K562 (cell line): ENCODE results near the gene SH3GL3. TPM values are rescaled to one million over a fixed set of nuclear protein-coding genes. Genes with fewer than 3 reads are reported as not detected.
A peak's percentile ranks its signal among the peaks of the same experiment; 100 is the strongest.

Experiments used
- ATAC-seq: fragments of 200-7000 bp; cut with Tn5 transposase; 3 replicates; pipeline ENCODE4 v1.9.1; 2020; ENCODE audit warnings: moderate library complexity
- BruUV-seq: library from RNA; stranded (reverse); fragments of 400-500 nt; replicated peaks from 2 replicates; lab custom pipeline; 2021; lab: Mats Ljungman, UMichigan
- CTCF ChIA-PET: fragments of 300-600 bp; formaldehyde crosslinking; extraction: SDS; loops from one replicate; lab custom pipeline; 2021; ENCODE audit warnings: low intra/inter-chr PET ratio; lab: Yijun Ruan, JAX
- POLR2A ChIA-PET: fragments of 300-600, 350-650 bp; sonication (Branson Sonifier 250); formaldehyde crosslinking; extraction: SDS; loops from one replicate; lab custom pipeline; 2021; ENCODE audit warnings: antibody characterized with exemption, inconsistent platforms; lab: Yijun Ruan, JAX
- DNase-seq, 4 experiments: peaks; one replicate each; pipeline versions ENCODE4 v3.0.0 to v3.0.0-alpha.2; 2011 to 2018; ENCODE audit warnings: low spot score in 3 of 4, mixed read lengths in 3 of 4; ENCODE audit errors: extremely low read depth in 1 of 4
- FAIRE-seq: peaks from 2 replicates; lab custom pipeline; 2011; peaks lifted over from hg19 to GRCh38; lab: Jason Lieb, UNC
- H2AFZ ChIP-seq: 2 replicates; pipeline ENCODE4 v1.6.0; 2011; ENCODE audit warnings: low read depth, low read length, control low read depth, inconsistent platforms
- H3K27ac ChIP-seq: fragments of 200-600 bp; 3 replicates; pipeline ENCODE4 v1.8.0; 2011; ENCODE audit warnings: low read depth, mild to moderate bottlenecking, control low read depth, inconsistent platforms, low read length, moderate library complexity, mixed read lengths; ENCODE audit errors: extremely low read depth
- H3K27me3 ChIP-seq, 2 experiments: fragments of 300-600 bp in 1 of 2; 2 replicates in 1 of 2; 3 replicates in 1 of 2; pipeline versions ENCODE4 v1.6.0 to v1.8.0; 2011; ENCODE audit warnings: inconsistent platforms in 2 of 2, low read length in 2 of 2, mild to moderate bottlenecking in 1 of 2, mixed read lengths in 1 of 2, moderate library complexity in 1 of 2; ENCODE audit not compliant: control insufficient read depth in 2 of 2, insufficient read depth in 2 of 2
- H3K36me3 ChIP-seq: fragments of 300-600 bp; 3 replicates; pipeline ENCODE4 v1.8.0; 2011; ENCODE audit warnings: mild to moderate bottlenecking, low read length, inconsistent platforms; ENCODE audit not compliant: control insufficient read depth, insufficient read depth
- H3K4me1 ChIP-seq, 2 experiments: fragments of 200-600 bp in 1 of 2; replicated peaks in 1 of 2; 2 replicates in 1 of 2; 3 replicates in 1 of 2; pipeline versions ENCODE4 v1.5.1 to v1.8.0; 2011; ENCODE audit warnings: inconsistent platforms in 2 of 2, low read length in 2 of 2, mild to moderate bottlenecking in 1 of 2, mixed read lengths in 1 of 2, moderate library complexity in 1 of 2; ENCODE audit not compliant: control insufficient read depth in 2 of 2, insufficient read depth in 2 of 2
- H3K4me2 ChIP-seq: 2 replicates; pipeline ENCODE4 v1.6.1; 2011; ENCODE audit warnings: low read length, control low read depth, inconsistent platforms, mixed read lengths; ENCODE audit not compliant: insufficient read depth
- H3K4me3 ChIP-seq: fragments of 200-600 bp; sonication (generic), shearing (Covaris generic); 2 replicates; pipeline ENCODE4 v1.5.1; 2016; ENCODE audit warnings: control low read depth, inconsistent platforms
- H3K79me2 ChIP-seq: fragments of 200-600 bp; 3 replicates; pipeline ENCODE4 v1.8.0; 2011; ENCODE audit warnings: low read length, inconsistent platforms; ENCODE audit not compliant: control insufficient read depth, insufficient read depth
- H3K9ac ChIP-seq, 2 experiments: 2 replicates each; pipeline versions ENCODE4 v1.6.0 to v1.6.1; 2011; ENCODE audit warnings: low read depth in 2 of 2, low read length in 2 of 2, control low read depth in 1 of 2, inconsistent platforms in 1 of 2, mild to moderate bottlenecking in 1 of 2, mixed read lengths in 1 of 2; ENCODE audit not compliant: insufficient read depth in 1 of 2
- H3K9me1 ChIP-seq: one replicate; pipeline ENCODE4 v1.6.0; 2011; ENCODE audit warnings: inconsistent platforms, mild to moderate bottlenecking, low read length, moderate library complexity; ENCODE audit not compliant: control insufficient read depth, insufficient read depth
- H3K9me3 ChIP-seq: replicated peaks from 2 replicates; pipeline ENCODE4 v1.5.1; 2011; ENCODE audit warnings: low read depth, low read length, inconsistent platforms; ENCODE audit not compliant: control insufficient read depth, insufficient read depth
- H4K20me1 ChIP-seq: replicated peaks from 2 replicates; pipeline ENCODE4 v1.6.1; 2011; ENCODE audit warnings: low read length, inconsistent platforms, mixed read lengths; ENCODE audit not compliant: control insufficient read depth, insufficient read depth
- ATF1 ChIP-seq, 2 experiments: fragments of 450-650 bp in 1 of 2; IDR thresholded peaks; 2 replicates each; pipeline ENCODE4 v1.6.1; 2016; ENCODE audit warnings: missing compliant biosample characterization in 1 of 2, missing genetic modification characterization in 1 of 2
- FOXJ2 ChIP-seq: fragments of 200-800 bp; sonication (Bioruptor generic); IDR thresholded peaks from 2 replicates; pipeline ENCODE4 v1.6.1; 2016; ENCODE audit warnings: missing genetic modification characterization, missing compliant biosample characterization
- MYC ChIP-seq, 2 experiments: fragments of 250-450 bp in 1 of 2; sonication (Bioruptor Pico) in 1 of 2; IDR thresholded peaks; 2 replicates each; pipeline versions ENCODE4 v1.5.1 to v1.6.1; 2012 to 2021; ENCODE audit warnings: low read depth in 2 of 2, borderline replicate concordance in 1 of 2, improper control_type of control experiment in 1 of 2, low read length in 1 of 2, mild to moderate bottlenecking in 1 of 2, moderate library complexity in 1 of 2
- NFATC3 ChIP-seq: fragments of 450-650 bp; IDR thresholded peaks from 2 replicates; pipeline ENCODE4 v1.6.1; 2017; ENCODE audit warnings: mild to moderate bottlenecking
- PHB ChIP-seq: fragments of 250-450 bp; sonication (Bioruptor Pico); IDR thresholded peaks from 2 replicates; pipeline ENCODE4 v1.5.0; 2021
- POLR2AphosphoS2 ChIP-seq: IDR thresholded peaks from 2 replicates; pipeline ENCODE4 v1.6.1; 2012; ENCODE audit warnings: low read length, improper control_type of control experiment
- SRF ChIP-seq, 2 experiments: fragments of 250-450, 450-650 bp in 1 of 2; sonication (Bioruptor Pico) in 1 of 2; sonication (generic) in 1 of 2; formaldehyde crosslinking; IDR thresholded peaks; 2 replicates each; pipeline versions ENCODE4 v1.5.0 to v1.5.1; 2020 to 2022; ENCODE audit warnings: mild to moderate bottlenecking in 1 of 2, missing genetic modification reagents in 1 of 2
- ZFP36 ChIP-seq: fragments of 150-350 bp; IDR thresholded peaks from 2 replicates; pipeline ENCODE4 v1.6.1; 2018; ENCODE audit warnings: low read length, low read depth; ENCODE audit not compliant: partially characterized antibody
- ZNF232 ChIP-seq: sonication (generic); formaldehyde crosslinking; IDR thresholded peaks from 2 replicates; pipeline ENCODE4 v1.8.0; 2022; ENCODE audit warnings: mild to moderate bottlenecking, missing genetic modification reagents
- ZNF668 ChIP-seq: fragments of 250-450 bp; sonication (Bioruptor Pico); IDR thresholded peaks from 2 replicates; pipeline ENCODE4 v1.8.0; 2022; ENCODE audit warnings: mild to moderate bottlenecking, inconsistent platforms
- WGBS: fragments of 100-300 bp; shearing (Covaris generic); methylation state at CpG from one replicate; pipeline ENCODE4 v1.1.6; 2016; ENCODE audit warnings: low coverage, mixed read lengths; ENCODE audit not compliant: insufficient coverage; ENCODE audit errors: missing lambda C conversion rate; 5-methylcytosine and 5-hydroxymethylcytosine counted together
- in situ Hi-C: fragments of 300-500 bp; cut with MboI; formaldehyde crosslinking; loops from 4 replicates; pipeline ENCODE4 v1.15.0; 2018; ENCODE audit warnings: inconsistent platforms, mixed read lengths
- intact Hi-C: fragments of 100-400 bp; cut with micrococcal nuclease; formaldehyde crosslinking; loops from 2 replicates; pipeline ENCODE4 v1.14.2; 2022
- polyA plus RNA-seq, 8 experiments: library from polyadenylated mRNA; depleted of rRNA in 4 of 8; stranded (reverse) in 5 of 8; unstranded in 3 of 8; fragments of >200 nt; fragmentation: Nextera tagmentation in 2 of 8; fragmentation: Illumina TruSeq in 1 of 8; extraction: Ambion mirVana in 2 of 8; extraction: Trizol in 1 of 8; gene quantifications; 2 replicates each; pipeline versions ENCODE4 v1.2.1 to v1.2.3, GENCODE V29; 2011 to 2014; ENCODE audit warnings: inconsistent platforms in 1 of 8, missing spikeins in 1 of 8
- total RNA-seq, 7 experiments: library from RNA; depleted of rRNA in 6 of 7; stranded (reverse); fragments of >200 nt in 6 of 7; fragmentation: Illumina TruSeq in 2 of 7; extraction: Trizol in 2 of 7; gene quantifications; 2 replicates each; pipeline versions ENCODE4 v1.2.1 to v1.2.3, GENCODE V29; 2011 to 2021; ENCODE audit warnings: low replicate concordance in 1 of 7
- TF ChIP-seq, protein P1 (sequence below): sonication (generic); formaldehyde crosslinking; IDR thresholded peaks from 2 replicates; pipeline ENCODE4 v1.8.0; 2022; ENCODE audit warnings: mild to moderate bottlenecking, missing genetic modification reagents
- TF ChIP-seq, protein P2 (sequence below): fragments of 450-650 bp; IDR thresholded peaks from 2 replicates; pipeline ENCODE4 v1.7.1; 2018; ENCODE audit warnings: mild to moderate bottlenecking, low read depth; ENCODE audit not compliant: partially characterized antibody

SH3GL3 gene
- total and polyA plus RNA-seq, 9 of the 15 experiments (the other 6 are each of a cell fraction or from before 2014, with no cell fraction given), result 3.9 to 16.0 (median 9.7) TPM

DNA sequence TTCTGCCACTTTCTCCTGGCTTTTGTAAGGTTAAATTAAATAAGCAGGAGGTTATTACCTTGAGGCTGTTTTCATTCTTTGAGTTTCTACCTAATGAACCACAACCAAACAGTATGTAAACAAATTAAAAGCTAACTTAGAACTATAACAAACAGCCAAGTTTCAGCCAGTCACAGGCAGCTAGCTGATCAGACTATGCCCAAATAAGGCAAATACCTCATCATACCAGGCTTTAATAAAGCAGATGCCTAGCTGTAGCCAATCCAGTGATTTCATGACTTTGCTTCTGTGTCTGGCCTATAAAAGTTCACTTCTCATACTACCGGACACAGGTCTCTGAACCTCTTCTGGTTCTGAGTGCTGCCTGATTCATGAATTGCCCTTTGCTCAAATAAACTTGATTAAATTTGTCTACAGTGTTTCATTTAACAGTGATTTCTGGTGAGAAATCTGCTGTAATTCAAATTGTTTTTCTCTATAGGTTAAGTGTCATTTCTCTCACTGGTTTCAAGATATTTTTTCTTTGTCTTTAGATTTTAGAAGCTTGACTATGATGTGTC is 24.2 kb downstream of the SH3GL3 start:
- no peak for ATAC-seq
- POLR2A ChIA-PET, result no interaction called here
- intact Hi-C loops (no loop called here), in situ Hi-C loops (no loop called here)
- TF ChIP-seq, protein P1, sequence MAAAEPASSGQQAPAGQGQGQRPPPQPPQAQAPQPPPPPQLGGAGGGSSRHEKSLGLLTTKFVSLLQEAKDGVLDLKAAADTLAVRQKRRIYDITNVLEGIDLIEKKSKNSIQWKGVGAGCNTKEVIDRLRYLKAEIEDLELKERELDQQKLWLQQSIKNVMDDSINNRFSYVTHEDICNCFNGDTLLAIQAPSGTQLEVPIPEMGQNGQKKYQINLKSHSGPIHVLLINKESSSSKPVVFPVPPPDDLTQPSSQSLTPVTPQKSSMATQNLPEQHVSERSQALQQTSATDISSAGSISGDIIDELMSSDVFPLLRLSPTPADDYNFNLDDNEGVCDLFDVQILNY (CRISPR knock-in tag), result no peak
- TF ChIP-seq SRF (CRISPR knock-in tag; IDR thresholded peaks at IDR 0.05), result peak in 1 of 2 experiments; percentile 94; a peak in 2 of 4 replicates
- no TSS peak for BruUV-seq
- Histone ChIP-seq H2AFZ (no peak overlapping the region), H3K9ac (no peak overlapping the region), H3K36me3 (no peaks in the 10 kb centered on the region), H3K27me3 (no peaks in the 10 kb centered on the region), H3K79me2 (peaks cover 68% of the 10 kb centered on the region; the same call in 2 of the 3 replicates), H3K27ac (no peak overlapping the region), H4K20me1 (no peaks in the 10 kb centered on the region), H3K4me2 (no peak overlapping the region; the same call in 1 of the 2 replicates), H3K9me3 (no peaks in the 10 kb centered on the region), H3K9me1 (no peaks in the 10 kb centered on the region), H3K4me1 (peaks cover 6 to 9% of the 10 kb centered on the region in 2 experiments; a peak in 4 of 5 replicates), H3K4me3 (no peak overlapping the region)
- FAIRE-seq, result no peak
- CTCF ChIA-PET, result no interaction called here
- 53% methylated on average over 1 of the region's 1 CpG for WGBS
- DNase-seq, result no peak

DNA sequence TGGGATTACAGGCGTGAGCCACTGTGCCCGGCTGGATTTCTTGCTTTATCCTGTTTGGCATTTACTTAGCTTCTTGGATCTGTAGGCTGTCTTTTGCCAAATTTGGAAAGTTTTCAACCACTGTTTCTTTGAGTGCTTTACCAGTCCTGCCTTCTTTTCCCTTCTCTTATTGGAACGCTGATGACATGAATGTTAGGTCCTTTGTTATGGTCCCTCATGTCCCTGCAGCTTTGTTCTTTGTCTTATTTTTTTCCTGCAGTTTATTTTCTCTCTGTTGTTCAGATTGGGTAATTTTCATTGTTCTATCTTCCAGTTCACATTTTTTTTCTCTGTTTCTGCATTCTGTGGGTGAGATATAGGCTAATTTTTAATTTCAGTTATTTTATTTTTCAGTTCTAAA is 25.0 kb downstream of the SH3GL3 start:
- DNase-seq, result no peak
- Histone ChIP-seq H3K27me3 (no peaks in the 10 kb centered on the region), H3K9ac (no peak overlapping the region), H3K4me1 (peaks cover 6 to 7% of the 10 kb centered on the region in 2 experiments; a peak in 4 of 5 replicates), H3K9me3 (no peaks in the 10 kb centered on the region), H3K79me2 (peaks cover 65% of the 10 kb centered on the region; the same call in 2 of the 3 replicates), H3K4me2 (no peak overlapping the region), H3K27ac (no peak overlapping the region), H4K20me1 (no peaks in the 10 kb centered on the region), H3K36me3 (no peaks in the 10 kb centered on the region), H3K4me3 (no peak overlapping the region), H3K9me1 (no peaks in the 10 kb centered on the region), H2AFZ (no peak overlapping the region)
- 70% methylated on average over 3 of the region's 3 CpGs for WGBS
- POLR2A ChIA-PET, result no interaction called here
- no TSS peak for BruUV-seq
- intact Hi-C loops (no loop called here), in situ Hi-C loops (no loop called here)
- CTCF ChIA-PET, result no interaction called here
- no peak for FAIRE-seq
- no peak for ATAC-seq
- TF ChIP-seq MYC (IDR thresholded peaks at IDR 0.05; ENCODE audit: low read depth, low read length) (no peak), MYC (CRISPR knock-in tag; IDR thresholded peaks at IDR 0.05; ENCODE audit: borderline replicate concordance, low read depth) (no peak), ZNF232 (CRISPR knock-in tag) (no peak), FOXJ2 (tag) (no peak), ATF1 (CRISPR knock-in tag; IDR thresholded peaks at IDR 0.05) (no peak), ATF1 (tag; IDR thresholded peaks at IDR 0.05) (no peak), ZFP36 (no peak), ZNF668 (CRISPR knock-in tag) (no peak), PHB (CRISPR knock-in tag) (no peak), NFATC3 (no peak), POLR2AphosphoS2 (no peak)
- TF ChIP-seq, protein P2, sequence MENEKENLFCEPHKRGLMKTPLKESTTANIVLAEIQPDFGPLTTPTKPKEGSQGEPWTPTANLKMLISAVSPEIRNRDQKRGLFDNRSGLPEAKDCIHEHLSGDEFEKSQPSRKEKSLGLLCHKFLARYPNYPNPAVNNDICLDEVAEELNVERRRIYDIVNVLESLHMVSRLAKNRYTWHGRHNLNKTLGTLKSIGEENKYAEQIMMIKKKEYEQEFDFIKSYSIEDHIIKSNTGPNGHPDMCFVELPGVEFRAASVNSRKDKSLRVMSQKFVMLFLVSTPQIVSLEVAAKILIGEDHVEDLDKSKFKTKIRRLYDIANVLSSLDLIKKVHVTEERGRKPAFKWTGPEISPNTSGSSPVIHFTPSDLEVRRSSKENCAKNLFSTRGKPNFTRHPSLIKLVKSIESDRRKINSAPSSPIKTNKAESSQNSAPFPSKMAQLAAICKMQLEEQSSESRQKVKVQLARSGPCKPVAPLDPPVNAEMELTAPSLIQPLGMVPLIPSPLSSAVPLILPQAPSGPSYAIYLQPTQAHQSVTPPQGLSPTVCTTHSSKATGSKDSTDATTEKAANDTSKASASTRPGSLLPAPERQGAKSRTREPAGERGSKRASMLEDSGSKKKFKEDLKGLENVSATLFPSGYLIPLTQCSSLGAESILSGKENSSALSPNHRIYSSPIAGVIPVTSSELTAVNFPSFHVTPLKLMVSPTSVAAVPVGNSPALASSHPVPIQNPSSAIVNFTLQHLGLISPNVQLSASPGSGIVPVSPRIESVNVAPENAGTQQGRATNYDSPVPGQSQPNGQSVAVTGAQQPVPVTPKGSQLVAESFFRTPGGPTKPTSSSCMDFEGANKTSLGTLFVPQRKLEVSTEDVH, result no peak
